T-helper 9 cell (primary cell): ENCODE measurements around the gene INSYN2B.

ENCODE experiments used
- DNase-seq: peaks from one replicate; pipeline ENCODE4 v3.0.0-alpha.2; 2020
- total RNA-seq, 2 donors: gene quantifications; one replicate each; lab custom pipeline; 2026; lab: John Stamatoyannopoulos, UW

Gene INSYN2B
- total RNA-seq: 0 reads per million in 2 donors

GRCh38 chr5:169980418-169981053 lies at the start of gene INSYN2B:
Gene INSYN2B, minus strand, starts transcription at chr5:169980495. Its CDS starts 96,597 bp downstream, at chr5:169883898.
- DNase-seq: no peak

- no peak for DNase-seq
These were observed 47.8 kb upstream of the INSYN2B start for GRCh38 chr5:170028124-170028523.

- DNase-seq: no peak
These were observed 45.6 kb upstream of the INSYN2B start for GRCh38 chr5:170025853-170026252.

- no peak for DNase-seq
These were observed 41.2 kb upstream of the INSYN2B start for GRCh38 chr5:170021506-170021905.

DNA sequence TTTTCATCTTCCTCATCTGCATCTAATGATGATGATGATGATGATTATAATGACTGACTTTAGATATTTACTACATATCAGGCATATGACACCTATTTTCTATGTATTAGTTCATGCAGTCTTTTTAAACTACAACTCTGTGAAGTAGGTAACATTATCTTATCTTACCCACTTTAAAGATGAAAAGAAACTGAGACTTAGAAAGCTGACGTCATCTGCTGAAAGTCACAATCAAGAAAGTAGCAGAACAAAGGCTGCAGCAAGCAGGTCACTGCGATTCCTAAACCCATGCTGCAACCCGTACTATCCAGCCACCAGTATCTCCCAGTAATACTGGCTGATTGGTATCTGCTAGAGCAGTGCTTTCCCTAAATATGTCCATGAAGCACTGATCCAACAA lies 40.1 kb upstream of the INSYN2B start:
- no peak for DNase-seq

- DNase-seq: no peak
These were observed 32.3 kb upstream of the INSYN2B start for GRCh38 chr5:170012622-170013021.

DNA sequence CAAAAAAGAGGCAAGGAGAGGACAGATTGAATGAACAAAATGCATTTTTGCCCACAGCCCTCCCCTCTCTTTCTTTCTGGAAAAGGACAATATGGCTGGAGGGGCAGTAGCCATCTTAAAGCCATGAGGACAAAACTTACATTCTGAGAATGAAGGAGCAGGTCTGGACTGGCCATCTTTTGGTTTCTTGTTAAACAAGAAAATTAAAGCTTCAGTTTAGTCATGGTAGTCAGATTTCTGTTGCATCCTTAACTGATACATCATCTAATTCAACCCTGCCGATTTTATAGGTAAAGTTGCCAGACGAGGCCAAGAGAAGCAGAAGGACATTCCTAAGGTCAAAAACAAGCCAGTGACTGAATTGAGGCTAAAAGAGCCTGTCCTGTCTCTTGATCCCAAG lies 31.5 kb upstream of the INSYN2B start:
- no peak for DNase-seq

GRCh38 chr5:170010595-170010994 lies 30.3 kb upstream of the INSYN2B start:
- no peak for DNase-seq

GRCh38 chr5:170008376-170008775 lies 28.1 kb upstream of the INSYN2B start:
- no peak for DNase-seq

DNA sequence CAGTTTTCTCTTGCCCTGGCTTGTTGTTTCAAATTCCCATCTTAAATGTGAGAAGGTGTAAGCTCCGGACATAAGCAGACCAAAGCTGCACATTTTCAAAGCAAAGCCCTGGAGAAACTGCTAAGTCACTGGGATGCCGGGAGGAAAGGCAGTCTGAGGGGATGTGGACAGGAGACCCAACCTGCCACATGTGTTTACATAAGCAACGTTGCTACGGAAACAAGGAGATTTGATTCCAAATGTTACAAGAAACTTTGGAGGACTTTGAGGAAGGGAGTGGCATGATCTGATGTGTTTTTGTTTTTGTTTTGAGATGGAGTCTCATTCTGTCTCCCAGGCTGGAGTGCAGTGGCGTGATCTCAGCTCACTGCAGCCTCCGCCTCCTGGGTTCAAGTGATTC lies 25.7 kb upstream of the INSYN2B start:
- no peak for DNase-seq

DNA sequence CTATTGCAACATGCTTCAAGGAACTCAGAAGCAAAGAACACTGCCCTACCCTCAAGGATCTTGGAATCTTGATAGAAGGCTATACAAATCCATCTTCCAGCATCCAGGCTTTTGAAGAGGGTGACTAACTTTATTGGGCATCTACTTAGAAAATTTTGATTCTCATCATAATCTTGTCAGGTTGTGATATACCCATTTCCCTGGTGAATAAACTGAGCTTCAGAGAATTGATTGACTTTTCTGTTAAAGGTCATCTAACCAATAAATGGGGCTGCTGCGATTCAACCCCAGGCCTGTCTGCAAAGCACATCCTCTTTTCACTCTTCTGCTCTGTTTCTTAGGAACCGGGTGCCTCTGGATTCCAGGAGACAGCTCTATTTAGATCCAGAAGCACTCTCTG lies 19.9 kb upstream of the INSYN2B start:
- no peak for DNase-seq

- DNase-seq: no peak
These were observed 19.3 kb upstream of the INSYN2B start for GRCh38 chr5:169999621-170000020.

- DNase-seq: no peak
These were observed 17.5 kb upstream of the INSYN2B start for GRCh38 chr5:169997798-169998197.

- DNase-seq: no peak
These were observed 13.1 kb upstream of the INSYN2B start for GRCh38 chr5:169993485-169993790.

DNA sequence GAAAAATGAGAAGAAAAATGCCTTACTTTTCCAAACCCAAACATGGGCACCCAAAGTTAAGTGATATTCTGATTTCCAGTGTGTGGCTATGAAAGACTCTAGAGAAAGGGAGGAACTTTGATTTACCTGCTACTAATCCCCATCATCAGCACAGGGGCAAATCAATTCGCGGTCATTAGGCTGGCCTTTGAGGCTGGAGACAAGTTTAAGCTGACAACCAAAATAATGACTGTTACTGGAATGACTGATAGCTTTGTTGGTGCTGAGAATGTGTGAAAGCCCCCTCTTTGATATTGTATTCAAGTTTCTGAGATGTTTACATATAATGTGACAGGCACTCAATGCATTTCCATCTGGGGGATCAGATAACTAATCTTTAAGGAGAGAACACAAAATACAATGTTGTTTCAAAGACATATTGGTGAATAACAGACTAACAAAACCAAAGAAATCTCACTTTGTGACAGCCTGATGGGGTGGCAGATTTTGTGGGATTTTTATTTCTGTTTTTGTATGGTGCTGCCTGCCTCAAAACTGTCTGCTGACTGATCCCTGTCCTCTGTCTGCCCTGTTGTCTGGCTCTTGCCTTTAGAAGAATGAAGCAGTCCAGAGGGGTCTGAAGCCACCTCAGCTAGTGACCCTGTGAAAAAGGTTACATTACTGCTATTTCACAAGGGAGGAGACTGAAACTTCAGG lies 12.6 kb upstream of the INSYN2B start:
- DNase-seq: no peak

- DNase-seq: no peak
These were observed 11.0 kb upstream of the INSYN2B start for GRCh38 chr5:169991115-169991869.

DNA sequence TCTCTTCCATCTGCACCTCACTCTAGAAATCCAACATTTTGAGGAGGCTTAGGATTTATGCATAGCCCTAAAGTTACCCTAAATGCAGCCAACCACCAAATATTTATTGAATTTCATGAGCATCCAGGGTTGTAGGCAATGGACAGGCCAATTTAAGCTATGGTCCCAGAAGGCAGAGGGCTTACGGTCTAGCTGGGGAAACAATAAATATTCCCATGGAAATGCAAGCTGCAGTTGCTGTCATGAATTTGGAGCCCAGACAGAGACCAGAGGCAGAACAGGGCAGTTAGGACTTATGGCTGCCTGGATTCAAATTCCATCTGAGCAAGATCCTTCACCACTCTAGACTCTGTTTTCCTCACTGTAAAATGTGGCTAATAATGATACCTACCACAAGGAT lies 9.1 kb upstream of the INSYN2B start:
- no peak for DNase-seq

- DNase-seq: no peak
These were observed 8.7 kb upstream of the INSYN2B start for GRCh38 chr5:169988947-169989346.

DNA sequence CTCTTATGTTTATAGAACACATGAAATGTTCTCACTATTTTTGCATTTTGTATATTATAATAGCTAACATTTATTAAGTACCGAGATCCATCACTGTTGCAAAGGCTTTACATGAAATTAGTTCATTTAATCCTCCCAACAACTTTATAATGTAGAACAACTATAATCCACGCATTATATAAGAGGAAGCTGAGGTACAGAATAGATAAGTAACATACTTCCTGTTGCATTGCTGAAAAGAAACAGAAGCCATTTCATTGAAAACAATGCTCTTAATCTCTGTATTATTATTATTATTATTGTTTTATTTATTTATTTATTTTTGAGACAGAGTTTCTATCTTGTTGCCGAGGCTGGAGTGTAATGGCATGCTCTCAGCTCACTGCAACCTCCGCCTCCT lies 7.9 kb upstream of the INSYN2B start:
- no peak for DNase-seq

GRCh38 chr5:169979871-169980270 lies 424 bp downstream of the INSYN2B start:
- no peak for DNase-seq

- DNase-seq: no peak
These were observed 1.6 kb downstream of the INSYN2B start for GRCh38 chr5:169978714-169979113.

DNA sequence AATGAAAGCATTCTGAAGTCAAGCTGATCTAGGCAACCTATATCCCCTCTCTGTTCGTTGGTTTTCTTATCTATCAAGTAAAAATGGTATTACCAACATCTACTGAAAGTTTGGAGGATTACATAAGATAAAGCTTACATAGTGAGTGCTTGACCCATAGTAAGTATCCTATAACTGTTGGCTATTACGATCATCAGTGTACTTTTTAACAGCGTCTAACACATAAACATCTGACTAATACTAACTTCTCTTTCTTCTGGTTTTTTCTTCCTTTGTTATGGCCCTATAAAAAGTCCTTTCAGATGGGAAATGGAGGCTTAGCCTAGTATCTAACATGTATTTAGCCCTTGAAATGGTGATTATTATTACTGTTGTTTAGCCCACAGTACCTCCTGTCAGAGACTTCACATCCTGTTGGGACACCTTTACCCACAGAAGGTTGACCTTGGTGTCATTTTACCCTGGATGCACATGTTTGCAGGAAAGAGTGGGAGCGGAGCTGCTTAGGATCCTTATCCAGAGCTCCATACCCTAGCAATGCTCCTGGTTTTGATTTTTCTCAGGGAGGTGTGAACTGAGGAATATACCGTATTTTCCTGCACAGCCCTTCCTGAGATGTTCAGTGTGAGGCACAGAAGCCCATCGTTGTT lies 6.0 kb downstream of the INSYN2B start:
- DNase-seq: no peak

DNA sequence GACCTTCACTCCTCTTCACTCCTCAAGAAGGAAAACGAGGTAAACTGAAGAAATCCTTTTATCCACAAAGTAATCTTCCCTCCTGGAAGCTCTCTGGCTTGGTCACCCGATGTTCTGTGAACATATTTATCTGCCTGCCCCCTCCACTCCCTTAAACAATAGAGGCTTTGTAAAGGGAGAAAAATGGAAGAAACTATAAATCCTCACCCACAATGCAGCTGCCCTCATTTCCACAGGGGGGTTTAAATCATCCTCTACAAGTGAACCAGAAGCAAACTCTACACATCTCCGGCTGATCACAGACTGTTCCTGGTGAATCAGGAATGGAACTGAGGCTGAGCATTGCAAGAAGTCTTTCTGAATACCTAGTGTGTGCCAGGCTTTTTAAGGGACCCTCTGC lies 7.2 kb downstream of the INSYN2B start:
- no peak for DNase-seq

DNA sequence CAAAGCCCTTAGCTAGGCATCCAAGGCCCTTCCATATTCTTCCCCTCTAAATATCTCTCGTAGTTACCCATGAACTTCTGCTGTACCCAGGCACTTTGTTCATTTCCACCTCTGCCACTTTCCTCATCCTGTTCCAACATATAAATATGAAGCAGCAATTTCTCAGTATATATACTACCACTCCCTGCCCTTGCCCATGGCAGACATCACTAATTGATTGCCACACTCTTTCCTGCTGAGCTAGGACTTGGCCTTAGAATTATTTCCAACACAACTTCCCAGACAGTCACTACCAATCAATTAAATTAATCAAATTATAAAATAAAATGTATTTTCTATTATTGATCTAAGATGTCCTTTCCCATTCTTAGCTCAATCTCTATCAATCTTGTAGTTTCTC lies 8.5 kb downstream of the INSYN2B start:
- DNase-seq: no peak
